Liver (tissue), 9 donors: Measurements from ENCODE around the gene SELENOI. TPM values are rescaled to one million over a fixed set of nuclear protein-coding genes. Genes with fewer than 3 reads are reported as not detected.

Experiments
- DNase-seq: peaks from one replicate; pipeline ENCODE4 v3.0.0-alpha.2; 2017; ENCODE audit warnings: low spot score
- H3K27ac ChIP-seq, 2 donors: one replicate each; pipeline ENCODE4 v1.7.0; 2013; ENCODE audit warnings: inconsistent platforms in 2 of 2, low read length in 2 of 2, control low read depth in 1 of 2, low read depth in 1 of 2, mild to moderate bottlenecking in 1 of 2
- H3K27me3 ChIP-seq, 4 donors: one replicate each; pipeline versions ENCODE4 v1.6.1 to v1.7.0; 2013; ENCODE audit warnings: low read length in 3 of 4, inconsistent platforms in 1 of 4, mild to moderate bottlenecking in 1 of 4, moderate library complexity in 1 of 4; ENCODE audit not compliant: control insufficient read depth in 4 of 4, insufficient read depth in 4 of 4
- H3K36me3 ChIP-seq, 4 donors: one replicate each; pipeline versions ENCODE4 v1.6.1 to v1.7.0; 2013; ENCODE audit warnings: low read length in 3 of 4, mild to moderate bottlenecking in 3 of 4, low read depth in 1 of 4, moderate library complexity in 1 of 4; ENCODE audit not compliant: control insufficient read depth in 4 of 4, insufficient read depth in 3 of 4
- H3K4me1 ChIP-seq, 4 donors: one replicate each; pipeline versions ENCODE4 v1.6.1 to v1.7.0; 2013; ENCODE audit warnings: low read length in 3 of 4, mild to moderate bottlenecking in 3 of 4, moderate library complexity in 1 of 4; ENCODE audit not compliant: control insufficient read depth in 4 of 4, insufficient read depth in 4 of 4
- H3K4me3 ChIP-seq, 3 donors: one replicate each; pipeline versions ENCODE4 v1.6.1 to v1.7.0; 2013; ENCODE audit warnings: low read length in 3 of 3, control low read depth in 1 of 3, low read depth in 1 of 3, mild to moderate bottlenecking in 1 of 3
- H3K9ac ChIP-seq, 2 donors: one replicate each; pipeline ENCODE4 v1.7.0; 2013; ENCODE audit warnings: low read length in 2 of 2, mild to moderate bottlenecking in 2 of 2, moderate library complexity in 2 of 2, control low read depth in 1 of 2, low read depth in 1 of 2
- H3K9me3 ChIP-seq, 4 donors: one replicate each; pipeline versions ENCODE4 v1.6.1 to v1.7.0; 2013; ENCODE audit warnings: low read length in 3 of 4; ENCODE audit not compliant: control insufficient read depth in 4 of 4
- EGR1 ChIP-seq, 2 donors: IDR thresholded peaks; 2 replicates each; pipeline ENCODE4 v1.6.1; 2016 to 2018; ENCODE audit warnings: antibody characterized with exemption in 2 of 2, low read depth in 2 of 2
- FOXA1 ChIP-seq: IDR thresholded peaks from 2 replicates; pipeline ENCODE4 v1.6.1; 2016; ENCODE audit warnings: antibody characterized with exemption
- FOXA2 ChIP-seq: IDR thresholded peaks from 2 replicates; pipeline ENCODE4 v1.6.1; 2016; ENCODE audit warnings: antibody characterized with exemption
- GABPA ChIP-seq, 2 donors: IDR thresholded peaks in 1 of 2; conservative IDR thresholded peaks in 1 of 2; 2 replicates each; pipeline ENCODE4 v1.6.1; 2016; ENCODE audit warnings: antibody characterized with exemption in 2 of 2, mild to moderate bottlenecking in 1 of 2, moderate library complexity in 1 of 2
- HNF4A ChIP-seq, 2 donors: conservative IDR thresholded peaks; 2 replicates each; pipeline ENCODE4 v1.6.1; 2016; ENCODE audit warnings: antibody characterized with exemption in 2 of 2, mild to moderate bottlenecking in 2 of 2
- HNF4G ChIP-seq: IDR thresholded peaks from 2 replicates; pipeline ENCODE4 v1.6.1; 2016; ENCODE audit warnings: antibody characterized with exemption
- JUND ChIP-seq, 2 donors: IDR thresholded peaks; 2 replicates each; pipeline ENCODE4 v1.6.1; 2016; ENCODE audit warnings: antibody characterized with exemption in 2 of 2
- MAX ChIP-seq: IDR thresholded peaks from 2 replicates; pipeline ENCODE4 v1.6.1; 2016; ENCODE audit warnings: antibody characterized with exemption
- NR2F2 ChIP-seq: IDR thresholded peaks from 2 replicates; pipeline ENCODE4 v1.6.1; 2016; ENCODE audit warnings: antibody characterized with exemption
- RAD21 ChIP-seq, 2 donors: IDR thresholded peaks; 2 replicates each; pipeline ENCODE4 v1.6.1; 2016; ENCODE audit warnings: antibody characterized with exemption in 2 of 2, mild to moderate bottlenecking in 2 of 2
- RXRA ChIP-seq, 2 donors: IDR thresholded peaks; 2 replicates each; pipeline ENCODE4 v1.6.1; 2017 to 2018; ENCODE audit warnings: antibody characterized with exemption in 2 of 2, mild to moderate bottlenecking in 1 of 2
- SP1 ChIP-seq: IDR thresholded peaks from 2 replicates; pipeline ENCODE4 v1.6.1; 2018; ENCODE audit warnings: antibody characterized with exemption, mild to moderate bottlenecking
- TAF1 ChIP-seq: conservative IDR thresholded peaks from 2 replicates; pipeline ENCODE4 v1.6.1; 2016; ENCODE audit warnings: antibody characterized with exemption, mild to moderate bottlenecking
- YY1 ChIP-seq: IDR thresholded peaks from 2 replicates; pipeline ENCODE4 v1.6.1; 2016; ENCODE audit warnings: antibody characterized with exemption, mild to moderate bottlenecking
- WGBS: extraction: QIAGEN DNeasy Blood & Tissue Kit; methylation state at CpG from one replicate; pipeline ENCODE4 v1.1.7; 2013; 5-methylcytosine and 5-hydroxymethylcytosine counted together
- polyA plus RNA-seq, 2 donors: library from polyadenylated mRNA; stranded (reverse) in 1 of 2; unstranded in 1 of 2; fragments of 200-250 nt in 1 of 2; fragments of >200 nt in 1 of 2; fragmentation: Nextera tagmentation in 1 of 2; extraction: Ambion mirVana in 1 of 2; gene quantifications; one replicate each; pipeline versions ENCODE4 v1.2.1 to v1.2.3, GENCODE V29; 2013 to 2015
- total RNA-seq, 2 donors: library from RNA; depleted of rRNA; stranded (reverse); fragments of >200 nt; gene quantifications; one replicate each; pipeline ENCODE4 v1.2.3, GENCODE V29; 2014
- TF ChIP-seq, protein P1 (sequence below): IDR thresholded peaks from 2 replicates; pipeline ENCODE4 v1.6.1; 2016; ENCODE audit warnings: antibody characterized with exemption
- TF ChIP-seq, protein P2 (sequence below): fragments of 150-350 bp; IDR thresholded peaks from 2 replicates; pipeline ENCODE4 v1.5.1; 2017; ENCODE audit warnings: improper control_type of control experiment, low read depth, low read length; ENCODE audit not compliant: missing input control
- TF ChIP-seq, protein P3 (sequence below): IDR thresholded peaks from 2 replicates; pipeline ENCODE4 v1.6.1; 2016; ENCODE audit warnings: antibody characterized with exemption
- TF ChIP-seq, protein P4 (sequence below): IDR thresholded peaks from 2 replicates; pipeline ENCODE4 v1.6.1; 2016; ENCODE audit warnings: antibody characterized with exemption, mild to moderate bottlenecking
- donor health status: healthy.
- donor health status: healthy.
- donor health status: healthy.
- donor health status: healthy.
- donor health status: healthy.

The SELENOI gene, protein sequence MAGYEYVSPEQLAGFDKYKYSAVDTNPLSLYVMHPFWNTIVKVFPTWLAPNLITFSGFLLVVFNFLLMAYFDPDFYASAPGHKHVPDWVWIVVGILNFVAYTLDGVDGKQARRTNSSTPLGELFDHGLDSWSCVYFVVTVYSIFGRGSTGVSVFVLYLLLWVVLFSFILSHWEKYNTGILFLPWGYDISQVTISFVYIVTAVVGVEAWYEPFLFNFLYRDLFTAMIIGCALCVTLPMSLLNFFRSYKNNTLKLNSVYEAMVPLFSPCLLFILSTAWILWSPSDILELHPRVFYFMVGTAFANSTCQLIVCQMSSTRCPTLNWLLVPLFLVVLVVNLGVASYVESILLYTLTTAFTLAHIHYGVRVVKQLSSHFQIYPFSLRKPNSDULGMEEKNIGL
- total RNA-seq (10 to 100 TPM; 24.6 to 55.9 TPM), polyA plus RNA-seq (10 to 100 TPM in 1 of 2 donors, 1 to 10 TPM in 1; 6.2 to 10.3 TPM)

- peak within 1 kb of the TSS; percentile 81 to 98 (median 81) for H3K4me3 ChIP-seq
- H3K27ac ChIP-seq, result peak within 1 kb of the TSS; percentile 89 to 97
- TF ChIP-seq RAD21 (IDR thresholded peaks at IDR 0.05) (peak; percentile 36 to 38), FOXA2 (peak; percentile 26), RXRA (IDR thresholded peaks at IDR 0.05) (peak; percentile 95), EGR1 (IDR thresholded peaks at IDR 0.05; ENCODE audit: low read depth in 2 of 2) (peak in 1 of 2 donors; percentile 47), JUND (IDR thresholded peaks at IDR 0.05) (peak in 1 of 2 donors; percentile 57), MAX (peak; percentile 63), NR2F2 (peak; percentile 96), SP1 (peak; percentile 95), TAF1 (peak; percentile 64), GABPA (IDR thresholded peaks at IDR 0.05 in 1 of 2, conservative IDR thresholded peaks at IDR 0.05 in 1 of 2) (peak in 1 of 2 donors; percentile 68), HNF4A (conservative IDR thresholded peaks at IDR 0.05) (peak; percentile 38 to 50), HNF4G (no peak), YY1 (peak; percentile 77), FOXA1 (peak; percentile 26)
- TF ChIP-seq, protein P1, sequence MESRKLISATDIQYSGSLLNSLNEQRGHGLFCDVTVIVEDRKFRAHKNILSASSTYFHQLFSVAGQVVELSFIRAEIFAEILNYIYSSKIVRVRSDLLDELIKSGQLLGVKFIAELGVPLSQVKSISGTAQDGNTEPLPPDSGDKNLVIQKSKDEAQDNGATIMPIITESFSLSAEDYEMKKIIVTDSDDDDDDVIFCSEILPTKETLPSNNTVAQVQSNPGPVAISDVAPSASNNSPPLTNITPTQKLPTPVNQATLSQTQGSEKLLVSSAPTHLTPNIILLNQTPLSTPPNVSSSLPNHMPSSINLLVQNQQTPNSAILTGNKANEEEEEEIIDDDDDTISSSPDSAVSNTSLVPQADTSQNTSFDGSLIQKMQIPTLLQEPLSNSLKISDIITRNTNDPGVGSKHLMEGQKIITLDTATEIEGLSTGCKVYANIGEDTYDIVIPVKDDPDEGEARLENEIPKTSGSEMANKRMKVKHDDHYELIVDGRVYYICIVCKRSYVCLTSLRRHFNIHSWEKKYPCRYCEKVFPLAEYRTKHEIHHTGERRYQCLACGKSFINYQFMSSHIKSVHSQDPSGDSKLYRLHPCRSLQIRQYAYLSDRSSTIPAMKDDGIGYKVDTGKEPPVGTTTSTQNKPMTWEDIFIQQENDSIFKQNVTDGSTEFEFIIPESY, result peak; percentile 34
- TF ChIP-seq, protein P2, sequence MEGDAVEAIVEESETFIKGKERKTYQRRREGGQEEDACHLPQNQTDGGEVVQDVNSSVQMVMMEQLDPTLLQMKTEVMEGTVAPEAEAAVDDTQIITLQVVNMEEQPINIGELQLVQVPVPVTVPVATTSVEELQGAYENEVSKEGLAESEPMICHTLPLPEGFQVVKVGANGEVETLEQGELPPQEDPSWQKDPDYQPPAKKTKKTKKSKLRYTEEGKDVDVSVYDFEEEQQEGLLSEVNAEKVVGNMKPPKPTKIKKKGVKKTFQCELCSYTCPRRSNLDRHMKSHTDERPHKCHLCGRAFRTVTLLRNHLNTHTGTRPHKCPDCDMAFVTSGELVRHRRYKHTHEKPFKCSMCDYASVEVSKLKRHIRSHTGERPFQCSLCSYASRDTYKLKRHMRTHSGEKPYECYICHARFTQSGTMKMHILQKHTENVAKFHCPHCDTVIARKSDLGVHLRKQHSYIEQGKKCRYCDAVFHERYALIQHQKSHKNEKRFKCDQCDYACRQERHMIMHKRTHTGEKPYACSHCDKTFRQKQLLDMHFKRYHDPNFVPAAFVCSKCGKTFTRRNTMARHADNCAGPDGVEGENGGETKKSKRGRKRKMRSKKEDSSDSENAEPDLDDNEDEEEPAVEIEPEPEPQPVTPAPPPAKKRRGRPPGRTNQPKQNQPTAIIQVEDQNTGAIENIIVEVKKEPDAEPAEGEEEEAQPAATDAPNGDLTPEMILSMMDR, result no peak
- TF ChIP-seq, protein P3, sequence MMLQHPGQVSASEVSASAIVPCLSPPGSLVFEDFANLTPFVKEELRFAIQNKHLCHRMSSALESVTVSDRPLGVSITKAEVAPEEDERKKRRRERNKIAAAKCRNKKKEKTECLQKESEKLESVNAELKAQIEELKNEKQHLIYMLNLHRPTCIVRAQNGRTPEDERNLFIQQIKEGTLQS, result no peak
- TF ChIP-seq, protein P4, sequence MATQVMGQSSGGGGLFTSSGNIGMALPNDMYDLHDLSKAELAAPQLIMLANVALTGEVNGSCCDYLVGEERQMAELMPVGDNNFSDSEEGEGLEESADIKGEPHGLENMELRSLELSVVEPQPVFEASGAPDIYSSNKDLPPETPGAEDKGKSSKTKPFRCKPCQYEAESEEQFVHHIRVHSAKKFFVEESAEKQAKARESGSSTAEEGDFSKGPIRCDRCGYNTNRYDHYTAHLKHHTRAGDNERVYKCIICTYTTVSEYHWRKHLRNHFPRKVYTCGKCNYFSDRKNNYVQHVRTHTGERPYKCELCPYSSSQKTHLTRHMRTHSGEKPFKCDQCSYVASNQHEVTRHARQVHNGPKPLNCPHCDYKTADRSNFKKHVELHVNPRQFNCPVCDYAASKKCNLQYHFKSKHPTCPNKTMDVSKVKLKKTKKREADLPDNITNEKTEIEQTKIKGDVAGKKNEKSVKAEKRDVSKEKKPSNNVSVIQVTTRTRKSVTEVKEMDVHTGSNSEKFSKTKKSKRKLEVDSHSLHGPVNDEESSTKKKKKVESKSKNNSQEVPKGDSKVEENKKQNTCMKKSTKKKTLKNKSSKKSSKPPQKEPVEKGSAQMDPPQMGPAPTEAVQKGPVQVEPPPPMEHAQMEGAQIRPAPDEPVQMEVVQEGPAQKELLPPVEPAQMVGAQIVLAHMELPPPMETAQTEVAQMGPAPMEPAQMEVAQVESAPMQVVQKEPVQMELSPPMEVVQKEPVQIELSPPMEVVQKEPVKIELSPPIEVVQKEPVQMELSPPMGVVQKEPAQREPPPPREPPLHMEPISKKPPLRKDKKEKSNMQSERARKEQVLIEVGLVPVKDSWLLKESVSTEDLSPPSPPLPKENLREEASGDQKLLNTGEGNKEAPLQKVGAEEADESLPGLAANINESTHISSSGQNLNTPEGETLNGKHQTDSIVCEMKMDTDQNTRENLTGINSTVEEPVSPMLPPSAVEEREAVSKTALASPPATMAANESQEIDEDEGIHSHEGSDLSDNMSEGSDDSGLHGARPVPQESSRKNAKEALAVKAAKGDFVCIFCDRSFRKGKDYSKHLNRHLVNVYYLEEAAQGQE, result peak; percentile 91
- no peaks in the 10 kb centered on the region for H3K9me3 ChIP-seq
- no peaks in the 10 kb centered on the region for H3K27me3 ChIP-seq
- DNase-seq, result peak; percentile 99
- H3K9ac ChIP-seq, result peak within 1 kb of the TSS; percentile 96 to 98
- WGBS, result under 1% methylated on average over 80 of the region's 80 CpGs
- no peaks in the 10 kb centered on the region for H3K36me3 ChIP-seq
- peaks cover 6 to 23% (median 12%) of the 10 kb centered on the region in 4 donors for H3K4me1 ChIP-seq
Observed at GRCh38 chr2:26345545-26346453, at the start of gene SELENOI. Gene SELENOI, plus strand, starts transcription at chr2:26346143. Its CDS starts 90 bp downstream, at chr2:26346233.
